GM18519 (cell line): ENCODE data around the gene GLI3.

Experiments used
- ATAC-seq: cut with Tn5 transposase; IDR thresholded peaks from one replicate; pipeline ENCODE4 v1.9.1; 2021; ENCODE audit warnings: mild to moderate bottlenecking, moderate library complexity; ENCODE audit not compliant: unreplicated experiment, low FRiP score

GLI3 gene

GRCh38 chr7:41979834-41980307, 257.1 kb downstream of the GLI3 start:
- no peak for ATAC-seq

- no peak for ATAC-seq
Observed at GRCh38 chr7:41978858-41979257, 258.2 kb downstream of the GLI3 start.

GRCh38 chr7:41977661-41978060, 259.3 kb downstream of the GLI3 start:
- no peak for ATAC-seq

- no peak for ATAC-seq
Observed at GRCh38 chr7:41977151-41977651, 259.8 kb downstream of the GLI3 start.

GRCh38 chr7:41976411-41976810, 260.6 kb downstream of the GLI3 start:
- ATAC-seq: no peak

GRCh38 chr7:41975849-41976248, 261.2 kb downstream of the GLI3 start:
- ATAC-seq: no peak

- ATAC-seq: no peak
Observed at GRCh38 chr7:41974870-41975557, 262.0 kb downstream of the GLI3 start.

- no peak for ATAC-seq
Observed at GRCh38 chr7:41973202-41973730, 263.7 kb downstream of the GLI3 start.

- ATAC-seq: no peak
Observed at GRCh38 chr7:41972776-41973175, 264.2 kb downstream of the GLI3 start.

- ATAC-seq: no peak
Observed at GRCh38 chr7:41972270-41972669, 264.7 kb downstream of the GLI3 start.

GRCh38 chr7:41971640-41972187, 265.3 kb downstream of the GLI3 start:
- ATAC-seq: no peak

- ATAC-seq: no peak
Observed at GRCh38 chr7:41970941-41971340, 266.1 kb downstream of the GLI3 start.

- no peak for ATAC-seq
Observed at GRCh38 chr7:41969561-41970105, 267.4 kb downstream of the GLI3 start.

- ATAC-seq: no peak
Observed at GRCh38 chr7:41967156-41967555, 269.9 kb downstream of the GLI3 start.

- no peak for ATAC-seq
Observed at GRCh38 chr7:41965951-41966505, 271.0 kb downstream of the GLI3 start.

- no peak for ATAC-seq
Observed at GRCh38 chr7:41964849-41965745, 271.9 kb downstream of the GLI3 start.

GRCh38 chr7:41964183-41964753, 272.7 kb downstream of the GLI3 start:
- ATAC-seq: no peak

GRCh38 chr7:41956705-41957104, 280.3 kb downstream of the GLI3 start:
- ATAC-seq: no peak

GRCh38 chr7:41955893-41956675, 280.9 kb downstream of the GLI3 start:
- no peak for ATAC-seq
